Body of pancreas (tissue), 4 donors: ENCODE results near the gene TAC3.
"Not testable (repeated sequence)": the region's sequence is repeated elsewhere in the genome, so short reads cannot be mapped to it uniquely, and the experiment has no call there.

Source experiments
- CTCF ChIP-seq, 7 experiments: fragments of 450-650 bp in 4 of 7; fragments of 200-600 bp in 3 of 7; sonication (generic) in 3 of 7; IDR thresholded peaks; one replicate each; pipeline ENCODE4 v1.5.1; 2016 to 2019; ENCODE audit warnings: antibody characterized with exemption in 7 of 7
- POLR2A ChIP-seq, 3 donors: fragments of 450-650 bp; IDR thresholded peaks; one replicate each; pipeline ENCODE4 v1.6.1; 2016; ENCODE audit warnings: antibody characterized with exemption in 3 of 3, mild to moderate bottlenecking in 2 of 3

GRCh38 chr12:56962247-56962646, 54.1 kb downstream of the TAC3 start:
- not testable (repeated sequence) for TF ChIP-seq CTCF, POLR2A (IDR thresholded peaks at IDR 0.05)
